ENCODE data around the gene KRTAP9-7.

DNA sequence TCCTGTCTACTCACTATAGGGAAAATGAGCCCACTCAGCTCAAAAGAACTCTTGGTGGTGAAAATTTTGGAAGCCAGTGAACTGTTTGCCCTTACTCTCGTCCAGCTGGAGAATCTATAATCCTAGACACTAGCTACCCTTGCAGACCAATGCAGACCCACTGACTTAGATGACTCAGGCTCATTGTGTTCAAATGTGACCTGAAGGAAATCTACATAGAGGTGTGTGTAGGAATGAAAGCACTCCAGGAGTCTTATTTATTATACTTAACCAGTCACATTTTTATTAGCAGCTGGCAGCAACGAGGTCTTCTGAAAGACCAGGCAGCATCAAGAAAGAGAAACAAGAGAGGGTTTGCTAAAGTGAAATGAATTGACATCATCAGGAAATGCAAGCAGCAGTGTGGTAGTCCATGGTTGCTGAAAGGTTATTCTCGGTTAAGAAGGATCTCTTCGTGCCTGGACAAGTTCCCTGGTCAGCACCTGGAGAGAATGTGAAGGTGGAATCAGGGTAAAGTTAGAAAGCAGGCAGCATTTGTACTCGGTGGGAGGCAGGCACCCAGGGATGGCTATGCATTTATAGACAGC is 25.8 kb downstream of the KRTAP9-7 start:
- TF ChIP-seq EP300 (IDR thresholded peaks at IDR 0.05) = no peak
- TF ChIP-seq, protein P1, sequence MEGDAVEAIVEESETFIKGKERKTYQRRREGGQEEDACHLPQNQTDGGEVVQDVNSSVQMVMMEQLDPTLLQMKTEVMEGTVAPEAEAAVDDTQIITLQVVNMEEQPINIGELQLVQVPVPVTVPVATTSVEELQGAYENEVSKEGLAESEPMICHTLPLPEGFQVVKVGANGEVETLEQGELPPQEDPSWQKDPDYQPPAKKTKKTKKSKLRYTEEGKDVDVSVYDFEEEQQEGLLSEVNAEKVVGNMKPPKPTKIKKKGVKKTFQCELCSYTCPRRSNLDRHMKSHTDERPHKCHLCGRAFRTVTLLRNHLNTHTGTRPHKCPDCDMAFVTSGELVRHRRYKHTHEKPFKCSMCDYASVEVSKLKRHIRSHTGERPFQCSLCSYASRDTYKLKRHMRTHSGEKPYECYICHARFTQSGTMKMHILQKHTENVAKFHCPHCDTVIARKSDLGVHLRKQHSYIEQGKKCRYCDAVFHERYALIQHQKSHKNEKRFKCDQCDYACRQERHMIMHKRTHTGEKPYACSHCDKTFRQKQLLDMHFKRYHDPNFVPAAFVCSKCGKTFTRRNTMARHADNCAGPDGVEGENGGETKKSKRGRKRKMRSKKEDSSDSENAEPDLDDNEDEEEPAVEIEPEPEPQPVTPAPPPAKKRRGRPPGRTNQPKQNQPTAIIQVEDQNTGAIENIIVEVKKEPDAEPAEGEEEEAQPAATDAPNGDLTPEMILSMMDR (IDR thresholded peaks at IDR 0.05) = no peak

Measured in esophagus muscularis mucosa (tissue), 3 donors.